Nephron progenitor cell (in vitro differentiated cells): ENCODE measurements around the gene EXOC3L2.
"Not testable (repeated sequence)": the region's sequence is repeated elsewhere in the genome, so short reads cannot be mapped to it uniquely, and the experiment has no call there.

ENCODE experiments used
- DNase-seq: peaks from one replicate; pipeline ENCODE4 v3.0.0; 2021
- H3K27ac Mint-ChIP-seq: 2 replicates; pipeline ENCODE4 v1.8.0; 2021; ENCODE audit warnings: mild to moderate bottlenecking, moderate library complexity, mixed read lengths
- H3K27me3 Mint-ChIP-seq: 2 replicates; pipeline ENCODE4 v1.8.0; 2021; ENCODE audit warnings: mild to moderate bottlenecking, low read depth, mixed read lengths; ENCODE audit not compliant: poor library complexity
- H3K36me3 Mint-ChIP-seq: 2 replicates; pipeline ENCODE4 v1.8.0; 2021; ENCODE audit warnings: low read depth, mixed read lengths
- H3K4me1 Mint-ChIP-seq: 2 replicates; pipeline ENCODE4 v1.8.0; 2021; ENCODE audit warnings: mixed read lengths
- H3K4me3 Mint-ChIP-seq: 2 replicates; pipeline ENCODE4 v1.8.0; 2021; ENCODE audit warnings: mild to moderate bottlenecking, moderate library complexity, mixed read lengths
- H3K9me3 Mint-ChIP-seq: 2 replicates; pipeline ENCODE4 v1.8.0; 2021; ENCODE audit warnings: mild to moderate bottlenecking, moderate library complexity, mixed read lengths
- CTCF ChIP-seq: fragments of 200-600 bp; sonication (generic); IDR thresholded peaks from 2 replicates; pipeline ENCODE4 v1.5.0; 2021; ENCODE audit warnings: antibody characterized with exemption

The EXOC3L2 gene

GRCh38 chr19:45273521-45273855 is 28.3 kb upstream of the EXOC3L2 start:
- no peaks in the 10 kb centered on the region for H3K4me1 Mint-ChIP-seq
- H3K9me3 Mint-ChIP-seq, result no peaks in the 10 kb centered on the region
- peak overlapping the region; percentile 75 for H3K27ac Mint-ChIP-seq
- no peak for TF ChIP-seq CTCF
- DNase-seq, result no peak
- H3K4me3 Mint-ChIP-seq, result no peak overlapping the region
- H3K36me3 Mint-ChIP-seq, result peaks cover 43% of the 10 kb centered on the region
- no peaks in the 10 kb centered on the region for H3K27me3 Mint-ChIP-seq

GRCh38 chr19:45271735-45272108 is 26.5 kb upstream of the EXOC3L2 start:
- H3K4me3 Mint-ChIP-seq, result no peak overlapping the region
- no peak overlapping the region for H3K27ac Mint-ChIP-seq
- no peak for TF ChIP-seq CTCF
- H3K9me3 Mint-ChIP-seq, result no peaks in the 10 kb centered on the region
- H3K27me3 Mint-ChIP-seq, result no peaks in the 10 kb centered on the region
- peaks cover 46% of the 10 kb centered on the region for H3K36me3 Mint-ChIP-seq
- DNase-seq, result no peak
- H3K4me1 Mint-ChIP-seq, result no peaks in the 10 kb centered on the region

GRCh38 chr19:45271098-45271734 is 26.0 kb upstream of the EXOC3L2 start:
- Mint-ChIP-seq H3K9me3 (no peaks in the 10 kb centered on the region), H3K36me3 (peaks cover 43% of the 10 kb centered on the region), H3K4me3 (no peak overlapping the region), H3K27ac (no peak overlapping the region), H3K27me3 (no peaks in the 10 kb centered on the region), H3K4me1 (no peaks in the 10 kb centered on the region)
- no peak for DNase-seq
- no peak for TF ChIP-seq CTCF

GRCh38 chr19:45269939-45270338 is 24.7 kb upstream of the EXOC3L2 start:
- DNase-seq, H3K27ac Mint-ChIP-seq, H3K4me1 Mint-ChIP-seq, H3K9me3 Mint-ChIP-seq, H3K4me3 Mint-ChIP-seq, H3K27me3 Mint-ChIP-seq: not testable (repeated sequence)
- H3K36me3 Mint-ChIP-seq, result peaks cover 47% of the 10 kb centered on the region

- Mint-ChIP-seq H3K27ac (no peak overlapping the region), H3K4me3 (no peak overlapping the region), H3K36me3 (peaks cover 46% of the 10 kb centered on the region), H3K9me3 (no peaks in the 10 kb centered on the region), H3K27me3 (no peaks in the 10 kb centered on the region), H3K4me1 (no peaks in the 10 kb centered on the region)
- no peak for TF ChIP-seq CTCF
- no peak for DNase-seq
These were observed 22.1 kb upstream of the EXOC3L2 start for GRCh38 chr19:45267296-45267695.

GRCh38 chr19:45265375-45265774 is 20.2 kb upstream of the EXOC3L2 start:
- DNase-seq, result no peak
- H3K36me3 Mint-ChIP-seq, result peaks cover 44% of the 10 kb centered on the region
- no peak overlapping the region for H3K4me3 Mint-ChIP-seq
- TF ChIP-seq CTCF, result no peak
- H3K27me3 Mint-ChIP-seq, result no peaks in the 10 kb centered on the region
- no peaks in the 10 kb centered on the region for H3K4me1 Mint-ChIP-seq
- peak overlapping the region; percentile 20 for H3K27ac Mint-ChIP-seq
- no peaks in the 10 kb centered on the region for H3K9me3 Mint-ChIP-seq
